ENCODE measurements around the gene KRTAP4-9. TPM values are rescaled to one million over a fixed set of nuclear protein-coding genes. Genes with fewer than 3 reads are reported as not detected.
"Not testable (repeated sequence)": the region's sequence is repeated elsewhere in the genome, so short reads cannot be mapped to it uniquely, and the experiment has no call there.

KRTAP4-9 gene
- total RNA-seq, 4 donors from 2014 or later: not detected

- DNase-seq (ENCODE audit: low spot score) (no peak), ATAC-seq (ENCODE audit: low FRiP score) (no peak)
- TF ChIP-seq CTCF (IDR thresholded peaks at IDR 0.05): no peak
These were observed 3.5 kb upstream of the KRTAP4-9 start, which contains the start of gene KRTAP4-16 for GRCh38 chr17:41101586-41102259. Gene KRTAP4-16 (minus strand): TSS chr17:41102209. CDS start chr17:41102209, 0 bp downstream.

- ATAC-seq (ENCODE audit: low FRiP score): no peak
- TF ChIP-seq CTCF (IDR thresholded peaks at IDR 0.05): no peak
- DNase-seq (ENCODE audit: low spot score): no peak
These were observed 1.3 kb upstream of the KRTAP4-9 start for GRCh38 chr17:41103896-41104295.

- DNase-seq (ENCODE audit: low spot score); ATAC-seq (ENCODE audit: low FRiP score): not testable (repeated sequence)
These were observed 677 bp upstream of the KRTAP4-9 start for GRCh38 chr17:41104386-41105038.

- ATAC-seq (ENCODE audit: low FRiP score) (no peak), DNase-seq (ENCODE audit: low spot score) (no peak)
- TF ChIP-seq CTCF (IDR thresholded peaks at IDR 0.05): no peak
These were observed 2.8 kb downstream of the KRTAP4-9 start for GRCh38 chr17:41107941-41108450.

- ATAC-seq (ENCODE audit: low FRiP score); DNase-seq (ENCODE audit: low spot score): not testable (repeated sequence)
These were observed 3.7 kb downstream of the KRTAP4-9 start for GRCh38 chr17:41108728-41109386.

- DNase-seq (ENCODE audit: low spot score) (no peak), ATAC-seq (ENCODE audit: low FRiP score) (no peak)
- no peak for TF ChIP-seq CTCF (IDR thresholded peaks at IDR 0.05)
These were observed 6.1 kb downstream of the KRTAP4-9 start for GRCh38 chr17:41111151-41111885.

- no peak for ATAC-seq (ENCODE audit: low FRiP score)
- no peak for DNase-seq (ENCODE audit: low spot score)
- no peak for TF ChIP-seq CTCF (IDR thresholded peaks at IDR 0.05)
These were observed 11.1 kb downstream of the KRTAP4-9 start for GRCh38 chr17:41116297-41116696.

- DNase-seq (ENCODE audit: low spot score); ATAC-seq (ENCODE audit: low FRiP score): not testable (repeated sequence)
These were observed 12.7 kb downstream of the KRTAP4-9 start, which contains the start of gene KRTAP4-11 for GRCh38 chr17:41117846-41118386. Gene KRTAP4-11 (minus strand): TSS chr17:41118373. CDS start chr17:41118315, 58 bp downstream.

All from omental fat pad (tissue), 4 donors.